Thyroid gland (tissue), 4 donors: ENCODE data around the gene ADARB1.

ENCODE experiments used
- POLR2A ChIP-seq, 2 donors: fragments of 450-650 bp; IDR thresholded peaks; one replicate each; pipeline ENCODE4 v1.6.1; 2017; ENCODE audit warnings: antibody characterized with exemption in 2 of 2, mild to moderate bottlenecking in 2 of 2, moderate library complexity in 1 of 2
- TF ChIP-seq, protein P1 (sequence below), 6 experiments: fragments of 200-600 bp in 3 of 6; fragments of 450-650 bp in 3 of 6; sonication (generic) in 3 of 6; IDR thresholded peaks; one replicate each; pipeline ENCODE4 v1.5.1; 2016 to 2019; ENCODE audit warnings: antibody characterized with exemption in 6 of 6, mild to moderate bottlenecking in 2 of 6, inconsistent platforms in 1 of 6, moderate library complexity in 1 of 6

GRCh38 chr21:45037986-45038385, 36.4 kb upstream of the ADARB1 start:
- TF ChIP-seq, protein P1, sequence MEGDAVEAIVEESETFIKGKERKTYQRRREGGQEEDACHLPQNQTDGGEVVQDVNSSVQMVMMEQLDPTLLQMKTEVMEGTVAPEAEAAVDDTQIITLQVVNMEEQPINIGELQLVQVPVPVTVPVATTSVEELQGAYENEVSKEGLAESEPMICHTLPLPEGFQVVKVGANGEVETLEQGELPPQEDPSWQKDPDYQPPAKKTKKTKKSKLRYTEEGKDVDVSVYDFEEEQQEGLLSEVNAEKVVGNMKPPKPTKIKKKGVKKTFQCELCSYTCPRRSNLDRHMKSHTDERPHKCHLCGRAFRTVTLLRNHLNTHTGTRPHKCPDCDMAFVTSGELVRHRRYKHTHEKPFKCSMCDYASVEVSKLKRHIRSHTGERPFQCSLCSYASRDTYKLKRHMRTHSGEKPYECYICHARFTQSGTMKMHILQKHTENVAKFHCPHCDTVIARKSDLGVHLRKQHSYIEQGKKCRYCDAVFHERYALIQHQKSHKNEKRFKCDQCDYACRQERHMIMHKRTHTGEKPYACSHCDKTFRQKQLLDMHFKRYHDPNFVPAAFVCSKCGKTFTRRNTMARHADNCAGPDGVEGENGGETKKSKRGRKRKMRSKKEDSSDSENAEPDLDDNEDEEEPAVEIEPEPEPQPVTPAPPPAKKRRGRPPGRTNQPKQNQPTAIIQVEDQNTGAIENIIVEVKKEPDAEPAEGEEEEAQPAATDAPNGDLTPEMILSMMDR (IDR thresholded peaks at IDR 0.05): no peak
- no peak for TF ChIP-seq POLR2A (IDR thresholded peaks at IDR 0.05)
